Activated CD8-positive, alpha-beta memory T cell treated with anti-CD3 and anti-CD28 coated beads for 4 hours (primary cell): ENCODE data around the gene DTNBP1.

Experiments
- DNase-seq, 2 donors: peaks; one replicate each; pipeline ENCODE4 v3.0.0-alpha.2; 2020; ENCODE audit warnings: low read depth in 2 of 2

Gene DTNBP1

DNA sequence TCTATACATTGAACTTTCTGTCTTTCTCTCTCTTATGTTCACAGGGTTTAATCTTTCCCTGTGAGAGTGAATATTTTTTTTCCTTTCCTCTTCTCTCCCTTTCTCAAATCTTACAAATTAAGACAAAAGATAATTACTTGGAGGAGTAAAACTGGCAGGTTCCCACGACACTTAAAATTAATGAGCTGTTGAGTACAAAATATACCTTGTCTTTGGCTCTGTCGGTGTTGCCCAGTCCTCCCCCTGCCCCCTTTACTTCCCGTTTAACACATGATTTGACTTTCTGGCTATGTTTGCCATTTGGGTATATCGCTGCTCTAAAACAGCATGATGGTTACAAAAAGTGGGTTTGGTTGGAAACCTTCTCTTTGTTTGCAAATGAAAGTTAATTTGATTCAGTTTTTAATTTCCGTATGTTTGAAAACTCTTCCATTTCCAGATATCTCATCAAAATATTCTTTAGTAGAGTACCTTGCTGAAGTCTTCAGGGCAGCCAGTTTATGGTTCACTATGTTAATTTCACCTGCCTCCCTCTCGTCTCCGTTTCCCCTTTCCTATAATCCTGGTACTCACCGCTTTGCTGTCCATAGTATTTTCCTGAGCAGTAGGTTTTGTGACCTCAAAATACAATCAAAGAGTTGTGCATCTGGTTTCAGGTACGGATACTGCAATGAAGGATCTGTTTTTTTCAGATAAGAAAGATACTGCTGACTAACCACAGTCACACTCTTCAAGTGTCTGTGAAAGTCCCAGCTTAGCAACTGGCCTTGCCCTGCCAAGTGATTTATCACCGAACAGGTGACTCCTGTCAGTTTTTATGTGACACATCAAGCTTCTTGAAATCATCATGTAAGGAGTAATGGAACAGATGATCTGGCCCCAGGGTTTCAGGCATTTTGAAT, 181.2 kb downstream of the DTNBP1 start:
- no peak for DNase-seq

GRCh38 chr6:15480525-15480924, 182.3 kb downstream of the DTNBP1 start:
- DNase-seq = no peak

DNA sequence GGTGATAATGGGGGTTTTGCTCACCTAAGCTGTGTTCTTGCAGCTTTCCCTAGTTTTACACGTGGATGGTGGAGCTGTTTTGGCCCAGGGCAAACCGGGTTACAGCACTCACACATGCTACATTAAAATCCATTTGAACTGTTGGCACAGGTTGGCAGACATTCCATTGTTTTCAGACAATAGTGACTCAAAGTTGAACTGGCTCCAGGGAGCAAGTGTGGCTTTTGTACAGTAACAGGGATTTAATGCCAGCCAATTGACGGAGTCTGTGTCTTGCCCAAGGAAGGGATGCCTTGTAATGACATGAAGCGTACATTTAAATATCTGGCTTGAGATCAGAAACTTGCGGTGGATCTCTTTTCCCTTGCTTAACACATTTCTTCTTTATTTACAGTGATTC, 183.1 kb downstream of the DTNBP1 start:
- no peak for DNase-seq

DNA sequence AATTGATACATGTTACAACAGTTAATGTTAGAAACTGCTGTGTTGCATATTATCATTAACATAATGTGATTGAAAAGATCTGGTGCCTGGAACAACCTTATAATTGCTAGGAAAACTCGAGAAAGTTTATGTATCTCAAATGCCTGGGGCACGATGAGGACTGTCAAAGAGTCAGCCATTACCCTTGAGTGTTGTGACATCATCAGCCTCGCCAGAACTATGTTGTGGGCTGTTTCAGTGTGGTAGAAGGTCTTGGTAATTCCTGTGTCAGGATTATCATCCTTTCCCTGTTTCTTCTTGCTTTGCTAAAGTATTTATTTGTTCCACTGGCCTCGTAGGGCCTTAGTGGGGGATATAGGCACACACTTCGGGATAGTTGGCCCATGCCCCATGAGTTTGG, 185.1 kb downstream of the DTNBP1 start:
- no peak for DNase-seq

DNA sequence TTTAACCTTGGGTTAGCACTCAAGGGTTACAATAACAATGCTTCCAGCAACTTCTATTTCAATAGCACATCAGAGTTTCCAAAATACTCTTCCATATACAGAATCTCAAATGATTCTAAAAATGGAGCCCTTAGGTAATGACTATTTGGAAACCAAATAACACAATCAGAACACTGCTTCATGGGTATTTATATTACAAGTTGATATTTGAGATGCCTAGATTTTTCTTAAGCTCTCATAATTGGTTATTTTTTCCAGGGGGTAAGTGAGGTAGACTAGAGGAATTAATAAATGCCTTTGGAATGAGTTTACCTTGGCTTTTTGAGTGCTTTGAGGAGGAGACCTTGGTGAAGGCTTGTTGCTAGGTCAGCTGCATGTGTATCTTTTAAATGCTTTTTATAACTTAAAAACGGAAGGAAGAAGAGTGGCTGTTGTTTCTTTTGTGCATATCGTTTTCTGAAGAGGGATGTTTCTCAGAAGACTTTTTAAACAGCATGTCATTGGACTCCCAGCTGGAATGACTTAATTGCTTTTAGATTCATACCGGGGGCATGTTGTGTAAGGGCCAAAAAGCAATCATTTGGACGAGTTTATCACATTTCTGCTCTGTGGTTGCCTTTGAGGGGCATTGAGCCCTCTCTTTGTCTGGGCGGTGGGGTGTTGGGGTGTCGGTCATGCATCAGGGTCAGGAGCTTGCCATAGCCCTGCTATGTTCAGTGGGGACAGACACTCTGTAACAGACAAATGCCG, 186.0 kb downstream of the DTNBP1 start:
- no peak for DNase-seq

- DNase-seq = no peak
Observed at GRCh38 chr6:15475872-15476271, 187.0 kb downstream of the DTNBP1 start.

GRCh38 chr6:15475261-15475660, 187.6 kb downstream of the DTNBP1 start:
- DNase-seq = no peak

DNA sequence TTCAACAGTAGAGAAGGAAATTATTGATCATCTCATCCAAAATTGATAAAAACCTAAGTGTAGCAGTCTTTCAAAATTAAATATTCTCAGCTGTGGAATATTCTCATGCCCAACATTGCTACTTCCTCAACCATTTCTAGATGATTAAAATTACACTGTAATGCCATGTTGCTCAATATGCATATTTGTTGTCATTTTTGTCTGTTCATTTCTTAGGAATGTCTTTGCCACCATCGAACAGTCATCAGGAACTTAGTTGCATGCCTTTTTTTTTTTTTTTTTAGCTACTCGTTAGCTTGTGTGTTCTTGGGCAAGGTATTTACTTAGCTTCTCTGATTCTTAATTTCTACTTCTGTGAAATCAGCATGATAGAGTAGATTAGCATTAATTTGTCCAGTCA, 188.6 kb downstream of the DTNBP1 start:
- DNase-seq = no peak

GRCh38 chr6:15473741-15474161, 189.1 kb downstream of the DTNBP1 start:
- DNase-seq = no peak

DNA sequence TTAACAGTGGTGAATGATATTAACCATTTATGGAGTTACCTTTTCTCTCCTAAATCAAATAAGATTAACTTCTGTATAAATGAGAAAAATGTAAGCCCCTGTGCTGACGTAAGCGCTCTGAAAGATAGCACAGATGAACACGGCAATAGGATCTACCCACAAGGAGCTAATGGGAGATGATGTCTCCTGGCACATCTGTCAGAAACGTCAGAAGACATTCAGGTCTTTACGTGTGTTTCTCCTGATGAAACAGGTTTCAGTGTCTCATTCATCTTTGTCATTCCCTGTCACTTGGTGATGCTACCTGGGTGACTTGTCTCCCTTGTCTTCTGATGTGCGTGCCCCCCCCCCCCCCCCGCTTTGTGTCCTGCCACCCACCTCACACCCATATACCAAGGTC, 189.7 kb downstream of the DTNBP1 start:
- DNase-seq = no peak
